Fibroblast of lung (primary cell): Measurements from ENCODE around the gene MRTFA. TPM values are rescaled to one million over a fixed set of nuclear protein-coding genes. Genes with fewer than 3 reads are reported as not detected.

ENCODE experiments used
- DNase-seq, 2 donors: peaks; one replicate each; pipeline versions ENCODE4 v3.0.0 to v3.0.0-alpha.2; 2010; ENCODE audit warnings: low read depth in 2 of 2
- H2AFZ ChIP-seq: 2 replicates; pipeline ENCODE4 v1.5.1; 2012; ENCODE audit warnings: low read length, control low read depth, inconsistent platforms
- H3K27ac ChIP-seq: 2 replicates; pipeline ENCODE4 v1.5.1; 2011; ENCODE audit warnings: low read length, control low read depth; ENCODE audit not compliant: insufficient read depth
- H3K27me3 ChIP-seq: 2 replicates; pipeline ENCODE4 v1.5.1; 2011; ENCODE audit warnings: mild to moderate bottlenecking, low read length; ENCODE audit not compliant: control insufficient read depth, insufficient read depth
- H3K36me3 ChIP-seq: 2 replicates; pipeline ENCODE4 v1.5.1; 2011; ENCODE audit warnings: low read length; ENCODE audit not compliant: control insufficient read depth, insufficient read depth
- H3K4me1 ChIP-seq: 2 replicates; pipeline ENCODE4 v1.5.1; 2011; ENCODE audit warnings: low read length; ENCODE audit not compliant: control insufficient read depth, insufficient read depth; ENCODE audit errors: extremely low read depth
- H3K4me2 ChIP-seq: 2 replicates; pipeline ENCODE4 v1.5.1; 2011; ENCODE audit warnings: low read length, control low read depth; ENCODE audit not compliant: insufficient read depth; ENCODE audit errors: extremely low read depth
- H3K4me3 ChIP-seq, 4 experiments: fragments of 200-600 bp in 1 of 4; sonication (generic) in 1 of 4; replicated peaks in 1 of 4; 2 replicates each; pipeline ENCODE4 v1.5.1; 2011 to 2016; ENCODE audit warnings: low read length in 4 of 4, low read depth in 3 of 4, mild to moderate bottlenecking in 3 of 4, control low read depth in 2 of 4, inconsistent platforms in 1 of 4, mixed read lengths in 1 of 4; ENCODE audit not compliant: insufficient read depth in 1 of 4; ENCODE audit errors: control extremely low read depth in 1 of 4
- H3K79me2 ChIP-seq: 2 replicates; pipeline ENCODE4 v1.5.1; 2012; ENCODE audit warnings: mild to moderate bottlenecking, low read length, inconsistent platforms; ENCODE audit not compliant: control insufficient read depth, insufficient read depth
- H3K9ac ChIP-seq: 2 replicates; pipeline ENCODE4 v1.5.1; 2011; ENCODE audit warnings: mild to moderate bottlenecking, low read length, control low read depth; ENCODE audit not compliant: insufficient read depth
- H3K9me3 ChIP-seq: 2 replicates; pipeline ENCODE4 v1.5.1; 2012; ENCODE audit warnings: low read depth, low read length; ENCODE audit not compliant: control insufficient read depth, insufficient read depth
- H4K20me1 ChIP-seq: 2 replicates; pipeline ENCODE4 v1.5.1; 2011; ENCODE audit warnings: low read length; ENCODE audit not compliant: control insufficient read depth, insufficient read depth; ENCODE audit errors: extremely low read depth
- EZH2 ChIP-seq: IDR thresholded peaks from 2 replicates; pipeline ENCODE4 v1.5.1; 2012; ENCODE audit warnings: low read length, control low read depth, mild to moderate bottlenecking; ENCODE audit errors: missing control alignments
- polyA plus RNA-seq, 2 donors: library from polyadenylated mRNA; depleted of rRNA in 1 of 2; stranded (reverse) in 1 of 2; unstranded in 1 of 2; fragments of >200 nt; gene quantifications; 2 replicates each; pipeline ENCODE4 v1.2.1, GENCODE V29; 2011 to 2012; ENCODE audit warnings: missing spikeins in 1 of 2
- total RNA-seq: library from RNA; depleted of rRNA; stranded (reverse); fragments of >200 nt; gene quantifications from 2 replicates; pipeline ENCODE4 v1.2.1, GENCODE V29; 2014
- TF ChIP-seq, protein P1 (sequence below), 2 donors: IDR thresholded peaks in 1 of 2; conservative IDR thresholded peaks in 1 of 2; 1 replicate in 1 of 2; 2 replicates in 1 of 2; pipeline ENCODE4 v1.5.1; 2011 to 2012; ENCODE audit warnings: low read length in 2 of 2, control low read depth in 1 of 2, inconsistent platforms in 1 of 2, low read depth in 1 of 2, mild to moderate bottlenecking in 1 of 2

MRTFA gene
- total and polyA plus RNA-seq, 2 donors (not counting 1 experiment from before 2014, with no cell fraction given): 7.6 to 23.0 TPM

DNA sequence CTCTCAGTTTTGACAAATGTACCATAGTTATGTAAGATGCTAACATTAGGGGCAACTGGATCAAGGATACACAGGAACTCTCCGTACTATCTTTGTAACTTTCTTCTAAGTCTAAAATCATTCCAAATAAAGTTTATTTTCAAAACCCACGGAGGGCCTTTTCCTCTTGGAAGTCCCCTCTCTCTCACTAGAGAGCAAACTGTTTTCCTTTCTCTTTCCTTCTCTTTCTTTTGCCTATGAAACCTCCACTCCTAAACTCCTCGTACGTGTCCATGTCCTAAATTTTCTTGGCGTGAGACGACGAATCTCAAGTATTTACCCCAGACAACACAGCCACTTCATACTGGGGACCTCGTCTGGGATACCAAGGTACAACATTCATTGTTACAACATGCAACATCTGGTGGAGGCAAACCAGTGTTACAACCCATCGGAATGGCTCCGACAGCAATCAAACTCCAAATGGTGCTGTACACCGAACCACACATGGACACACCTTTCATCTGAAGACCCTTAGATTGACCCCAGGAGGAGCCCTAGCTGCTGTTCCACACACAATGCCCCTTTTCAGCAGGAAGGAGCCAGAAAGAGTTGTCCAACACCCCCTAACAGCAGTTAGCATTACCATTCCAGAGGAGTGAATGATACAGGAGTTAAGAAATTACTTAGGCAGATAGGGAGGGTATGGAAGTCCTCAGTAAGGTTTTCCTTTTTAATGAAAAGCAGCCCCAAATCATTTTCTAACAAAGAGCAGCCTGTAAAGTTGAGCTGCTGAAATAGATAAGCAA lies 158.0 kb downstream of the MRTFA start:
- Histone ChIP-seq H4K20me1 (no peaks in the 10 kb centered on the region), H3K4me3 (no peak overlapping the region), H3K9me3 (no peaks in the 10 kb centered on the region), H3K79me2 (peaks cover 2% of the 10 kb centered on the region), H3K4me2 (no peak overlapping the region), H3K9ac (no peak overlapping the region), H2AFZ (no peak overlapping the region), H3K4me1 (peaks cover 2% of the 10 kb centered on the region), H3K36me3 (no peaks in the 10 kb centered on the region), H3K27me3 (no peaks in the 10 kb centered on the region), H3K27ac (no peak overlapping the region)
- TF ChIP-seq EZH2: no peak
- TF ChIP-seq, protein P1, sequence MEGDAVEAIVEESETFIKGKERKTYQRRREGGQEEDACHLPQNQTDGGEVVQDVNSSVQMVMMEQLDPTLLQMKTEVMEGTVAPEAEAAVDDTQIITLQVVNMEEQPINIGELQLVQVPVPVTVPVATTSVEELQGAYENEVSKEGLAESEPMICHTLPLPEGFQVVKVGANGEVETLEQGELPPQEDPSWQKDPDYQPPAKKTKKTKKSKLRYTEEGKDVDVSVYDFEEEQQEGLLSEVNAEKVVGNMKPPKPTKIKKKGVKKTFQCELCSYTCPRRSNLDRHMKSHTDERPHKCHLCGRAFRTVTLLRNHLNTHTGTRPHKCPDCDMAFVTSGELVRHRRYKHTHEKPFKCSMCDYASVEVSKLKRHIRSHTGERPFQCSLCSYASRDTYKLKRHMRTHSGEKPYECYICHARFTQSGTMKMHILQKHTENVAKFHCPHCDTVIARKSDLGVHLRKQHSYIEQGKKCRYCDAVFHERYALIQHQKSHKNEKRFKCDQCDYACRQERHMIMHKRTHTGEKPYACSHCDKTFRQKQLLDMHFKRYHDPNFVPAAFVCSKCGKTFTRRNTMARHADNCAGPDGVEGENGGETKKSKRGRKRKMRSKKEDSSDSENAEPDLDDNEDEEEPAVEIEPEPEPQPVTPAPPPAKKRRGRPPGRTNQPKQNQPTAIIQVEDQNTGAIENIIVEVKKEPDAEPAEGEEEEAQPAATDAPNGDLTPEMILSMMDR (conservative IDR thresholded peaks at IDR 0.05 in 1 of 2, IDR thresholded peaks at IDR 0.05 in 1 of 2; ENCODE audit: low read depth in 1 of 2, low read length in 2 of 2): no peak
- no peak for DNase-seq

DNA sequence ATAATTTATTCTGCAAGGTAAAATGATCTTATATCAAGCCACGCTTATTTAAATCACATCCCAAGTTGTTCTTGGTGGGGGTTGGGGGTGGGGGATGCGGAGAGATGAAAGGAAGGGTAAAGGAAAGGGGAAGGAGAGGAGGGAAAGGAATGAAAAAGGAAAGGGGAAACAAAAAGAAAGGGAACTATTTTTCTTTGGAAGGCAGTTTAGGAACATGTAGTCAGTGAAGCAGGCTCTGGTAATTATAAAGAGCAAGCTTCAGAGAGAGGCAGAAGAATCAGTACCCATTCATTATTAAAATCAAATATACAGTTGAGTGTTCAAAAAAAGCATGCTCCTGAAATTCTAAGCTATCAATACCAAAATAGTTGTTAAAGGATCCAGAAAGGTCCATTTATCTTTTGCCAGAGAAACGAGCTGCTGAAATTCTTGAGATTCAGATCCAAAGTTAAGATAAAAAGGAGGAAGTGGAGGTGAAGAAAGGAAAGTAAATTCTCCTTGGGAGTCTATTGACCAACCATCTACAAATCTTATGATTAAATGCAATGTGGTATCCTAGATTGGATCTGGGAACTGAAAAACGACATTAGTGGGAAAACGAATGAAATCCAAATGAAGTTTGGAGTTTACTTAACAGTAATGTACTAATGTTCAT lies 158.7 kb downstream of the MRTFA start:
- Histone ChIP-seq H3K36me3 (no peaks in the 10 kb centered on the region), H2AFZ (no peak overlapping the region), H3K27ac (no peak overlapping the region), H3K27me3 (no peaks in the 10 kb centered on the region), H3K9ac (no peak overlapping the region), H3K4me2 (no peak overlapping the region), H3K79me2 (peaks cover 2% of the 10 kb centered on the region), H3K9me3 (no peaks in the 10 kb centered on the region), H3K4me3 (no peak overlapping the region), H3K4me1 (peaks cover 2% of the 10 kb centered on the region), H4K20me1 (no peaks in the 10 kb centered on the region)
- no peak for TF ChIP-seq EZH2
- TF ChIP-seq, protein P1 (conservative IDR thresholded peaks at IDR 0.05 in 1 of 2, IDR thresholded peaks at IDR 0.05 in 1 of 2; ENCODE audit: low read depth in 1 of 2, low read length in 2 of 2): no peak
- DNase-seq: peak in 1 of 2 donors; percentile 20

DNA sequence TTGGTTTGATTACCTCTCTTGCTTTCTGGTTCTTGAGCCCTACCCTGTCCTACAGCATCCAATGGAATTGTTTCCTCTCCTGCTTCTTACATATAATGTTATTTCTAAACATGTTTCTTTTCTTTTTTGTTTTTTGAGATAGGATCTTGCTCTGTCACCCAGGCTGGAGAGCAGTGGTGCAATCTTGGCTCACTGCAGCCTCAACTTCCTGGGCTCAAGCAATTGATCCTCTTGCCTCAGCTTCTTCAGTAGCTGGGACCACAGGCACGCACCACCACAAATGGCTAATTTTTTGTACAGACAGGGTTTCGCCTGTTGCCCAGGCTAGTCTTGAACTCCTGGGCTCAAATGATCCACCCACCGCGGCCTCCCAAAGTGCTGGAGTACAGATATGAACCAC lies 160.2 kb downstream of the MRTFA start:
- Histone ChIP-seq H2AFZ (no peak overlapping the region), H3K4me2 (no peak overlapping the region), H3K9me3 (no peaks in the 10 kb centered on the region), H3K27me3 (no peaks in the 10 kb centered on the region), H4K20me1 (no peaks in the 10 kb centered on the region), H3K4me1 (peaks cover 2% of the 10 kb centered on the region), H3K79me2 (peaks cover 2% of the 10 kb centered on the region), H3K27ac (no peak overlapping the region), H3K9ac (no peak overlapping the region), H3K4me3 (no peak overlapping the region), H3K36me3 (no peaks in the 10 kb centered on the region)
- TF ChIP-seq EZH2: no peak
- TF ChIP-seq, protein P1 (conservative IDR thresholded peaks at IDR 0.05 in 1 of 2, IDR thresholded peaks at IDR 0.05 in 1 of 2; ENCODE audit: low read depth in 1 of 2, low read length in 2 of 2): no peak
- DNase-seq: no peak
